Liver (tissue), 9 donors: ENCODE results near the gene CFHR3. TPM values are rescaled to one million over a fixed set of nuclear protein-coding genes. Genes with fewer than 3 reads are reported as not detected.
A peak's percentile ranks its signal among the peaks of the same experiment; 100 is the strongest.

Experiments used
- DNase-seq: peaks from one replicate; pipeline ENCODE4 v3.0.0-alpha.2; 2017; ENCODE audit warnings: low spot score
- H3K27ac ChIP-seq, 2 donors: one replicate each; pipeline ENCODE4 v1.7.0; 2013; ENCODE audit warnings: inconsistent platforms in 2 of 2, low read length in 2 of 2, control low read depth in 1 of 2, low read depth in 1 of 2, mild to moderate bottlenecking in 1 of 2
- H3K27me3 ChIP-seq, 4 donors: one replicate each; pipeline versions ENCODE4 v1.6.1 to v1.7.0; 2013; ENCODE audit warnings: low read length in 3 of 4, inconsistent platforms in 1 of 4, mild to moderate bottlenecking in 1 of 4, moderate library complexity in 1 of 4; ENCODE audit not compliant: control insufficient read depth in 4 of 4, insufficient read depth in 4 of 4
- H3K36me3 ChIP-seq, 4 donors: one replicate each; pipeline versions ENCODE4 v1.6.1 to v1.7.0; 2013; ENCODE audit warnings: low read length in 3 of 4, mild to moderate bottlenecking in 3 of 4, low read depth in 1 of 4, moderate library complexity in 1 of 4; ENCODE audit not compliant: control insufficient read depth in 4 of 4, insufficient read depth in 3 of 4
- H3K4me1 ChIP-seq, 4 donors: one replicate each; pipeline versions ENCODE4 v1.6.1 to v1.7.0; 2013; ENCODE audit warnings: low read length in 3 of 4, mild to moderate bottlenecking in 3 of 4, moderate library complexity in 1 of 4; ENCODE audit not compliant: control insufficient read depth in 4 of 4, insufficient read depth in 4 of 4
- H3K4me3 ChIP-seq, 3 donors: one replicate each; pipeline versions ENCODE4 v1.6.1 to v1.7.0; 2013; ENCODE audit warnings: low read length in 3 of 3, control low read depth in 1 of 3, low read depth in 1 of 3, mild to moderate bottlenecking in 1 of 3
- H3K9ac ChIP-seq, 2 donors: one replicate each; pipeline ENCODE4 v1.7.0; 2013; ENCODE audit warnings: low read length in 2 of 2, mild to moderate bottlenecking in 2 of 2, moderate library complexity in 2 of 2, control low read depth in 1 of 2, low read depth in 1 of 2
- H3K9me3 ChIP-seq, 4 donors: one replicate each; pipeline versions ENCODE4 v1.6.1 to v1.7.0; 2013; ENCODE audit warnings: low read length in 3 of 4; ENCODE audit not compliant: control insufficient read depth in 4 of 4
- EGR1 ChIP-seq, 2 donors: IDR thresholded peaks; 2 replicates each; pipeline ENCODE4 v1.6.1; 2016 to 2018; ENCODE audit warnings: antibody characterized with exemption in 2 of 2, low read depth in 2 of 2
- FOXA1 ChIP-seq: IDR thresholded peaks from 2 replicates; pipeline ENCODE4 v1.6.1; 2016; ENCODE audit warnings: antibody characterized with exemption
- GABPA ChIP-seq, 2 donors: IDR thresholded peaks in 1 of 2; conservative IDR thresholded peaks in 1 of 2; 2 replicates each; pipeline ENCODE4 v1.6.1; 2016; ENCODE audit warnings: antibody characterized with exemption in 2 of 2, mild to moderate bottlenecking in 1 of 2, moderate library complexity in 1 of 2
- HNF4A ChIP-seq, 2 donors: conservative IDR thresholded peaks; 2 replicates each; pipeline ENCODE4 v1.6.1; 2016; ENCODE audit warnings: antibody characterized with exemption in 2 of 2, mild to moderate bottlenecking in 2 of 2
- HNF4G ChIP-seq: IDR thresholded peaks from 2 replicates; pipeline ENCODE4 v1.6.1; 2016; ENCODE audit warnings: antibody characterized with exemption
- JUND ChIP-seq, 2 donors: IDR thresholded peaks; 2 replicates each; pipeline ENCODE4 v1.6.1; 2016; ENCODE audit warnings: antibody characterized with exemption in 2 of 2
- NR2F2 ChIP-seq: IDR thresholded peaks from 2 replicates; pipeline ENCODE4 v1.6.1; 2016; ENCODE audit warnings: antibody characterized with exemption
- RAD21 ChIP-seq, 2 donors: IDR thresholded peaks; 2 replicates each; pipeline ENCODE4 v1.6.1; 2016; ENCODE audit warnings: antibody characterized with exemption in 2 of 2, mild to moderate bottlenecking in 2 of 2
- RXRA ChIP-seq, 2 donors: IDR thresholded peaks; 2 replicates each; pipeline ENCODE4 v1.6.1; 2017 to 2018; ENCODE audit warnings: antibody characterized with exemption in 2 of 2, mild to moderate bottlenecking in 1 of 2
- SP1 ChIP-seq: IDR thresholded peaks from 2 replicates; pipeline ENCODE4 v1.6.1; 2018; ENCODE audit warnings: antibody characterized with exemption, mild to moderate bottlenecking
- TAF1 ChIP-seq: conservative IDR thresholded peaks from 2 replicates; pipeline ENCODE4 v1.6.1; 2016; ENCODE audit warnings: antibody characterized with exemption, mild to moderate bottlenecking
- YY1 ChIP-seq: IDR thresholded peaks from 2 replicates; pipeline ENCODE4 v1.6.1; 2016; ENCODE audit warnings: antibody characterized with exemption, mild to moderate bottlenecking
- WGBS: extraction: QIAGEN DNeasy Blood & Tissue Kit; methylation state at CpG from one replicate; pipeline ENCODE4 v1.1.7; 2013; 5-methylcytosine and 5-hydroxymethylcytosine counted together
- polyA plus RNA-seq, 2 donors: library from polyadenylated mRNA; stranded (reverse) in 1 of 2; unstranded in 1 of 2; fragments of 200-250 nt in 1 of 2; fragments of >200 nt in 1 of 2; fragmentation: Nextera tagmentation in 1 of 2; extraction: Ambion mirVana in 1 of 2; gene quantifications; one replicate each; pipeline versions ENCODE4 v1.2.1 to v1.2.3, GENCODE V29; 2013 to 2015
- total RNA-seq, 2 donors: library from RNA; depleted of rRNA; stranded (reverse); fragments of >200 nt; gene quantifications; one replicate each; pipeline ENCODE4 v1.2.3, GENCODE V29; 2014
- TF ChIP-seq, protein P1 (sequence below): IDR thresholded peaks from 2 replicates; pipeline ENCODE4 v1.6.1; 2016; ENCODE audit warnings: antibody characterized with exemption
- TF ChIP-seq, protein P2 (sequence below): IDR thresholded peaks from 2 replicates; pipeline ENCODE4 v1.6.1; 2016; ENCODE audit warnings: antibody characterized with exemption
- TF ChIP-seq, protein P3 (sequence below): fragments of 150-350 bp; IDR thresholded peaks from 2 replicates; pipeline ENCODE4 v1.5.1; 2017; ENCODE audit warnings: improper control_type of control experiment, low read depth, low read length; ENCODE audit not compliant: missing input control
- TF ChIP-seq, protein P4 (sequence below): IDR thresholded peaks from 2 replicates; pipeline ENCODE4 v1.6.1; 2016; ENCODE audit warnings: antibody characterized with exemption, mild to moderate bottlenecking
- donor health status: healthy.
- donor health status: healthy.
- donor health status: healthy.
- donor health status: healthy.
- donor health status: healthy.

CFHR3 gene
- total RNA-seq (100 to 1,000 TPM in 1 of 2 donors, 10 to 100 TPM in 1; 64.2 to 215 TPM), polyA plus RNA-seq (100 to 1,000 TPM in 1 of 2 donors, 10 to 100 TPM in 1; 94.2 to 393 TPM)

DNA sequence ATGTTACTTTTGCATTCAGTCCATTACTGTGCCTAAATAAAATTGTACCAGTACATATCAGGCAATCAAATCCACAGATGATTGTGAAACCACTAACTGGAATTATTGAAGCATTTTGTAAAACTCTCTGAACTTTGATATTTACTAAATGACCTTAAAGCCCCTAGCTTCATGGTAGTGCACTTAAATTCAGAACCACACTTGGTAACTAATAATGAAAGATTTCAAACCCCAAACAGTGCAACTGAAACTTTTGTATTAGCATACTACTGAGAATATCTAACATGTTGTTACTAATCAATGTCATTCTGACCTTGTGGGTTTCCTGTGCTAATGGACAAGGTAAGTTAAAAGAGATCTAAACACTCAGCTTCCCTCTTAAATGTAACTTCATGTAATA is at the start of gene CFHR3:
Gene CFHR3 (plus strand): TSS at position 238 of the 400 bp plus-strand sequence. CDS start 47 bp downstream, at position 285.
- DNase-seq: no peak
- H3K27me3 ChIP-seq: no peaks in the 10 kb centered on the region
- no peaks in the 10 kb centered on the region for H3K9me3 ChIP-seq
- peaks cover 0 to 3% (median 0%) of the 10 kb centered on the region in 4 donors for H3K4me1 ChIP-seq
- TF ChIP-seq EGR1 (IDR thresholded peaks at IDR 0.05; ENCODE audit: low read depth in 2 of 2) (no peak), HNF4G (no peak), RXRA (IDR thresholded peaks at IDR 0.05) (peak; percentile 56 to 79), GABPA (IDR thresholded peaks at IDR 0.05 in 1 of 2, conservative IDR thresholded peaks at IDR 0.05 in 1 of 2) (no peak), HNF4A (conservative IDR thresholded peaks at IDR 0.05) (peak; percentile 56 to 79), FOXA1 (no peak), JUND (IDR thresholded peaks at IDR 0.05) (peak in 1 of 2 donors; percentile 22), NR2F2 (no peak), YY1 (peak; percentile 28), SP1 (peak; percentile 52), TAF1 (peak; percentile 72), RAD21 (IDR thresholded peaks at IDR 0.05) (no peak)
- TF ChIP-seq, protein P1, sequence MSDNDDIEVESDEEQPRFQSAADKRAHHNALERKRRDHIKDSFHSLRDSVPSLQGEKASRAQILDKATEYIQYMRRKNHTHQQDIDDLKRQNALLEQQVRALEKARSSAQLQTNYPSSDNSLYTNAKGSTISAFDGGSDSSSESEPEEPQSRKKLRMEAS: no peak
- TF ChIP-seq, protein P2, sequence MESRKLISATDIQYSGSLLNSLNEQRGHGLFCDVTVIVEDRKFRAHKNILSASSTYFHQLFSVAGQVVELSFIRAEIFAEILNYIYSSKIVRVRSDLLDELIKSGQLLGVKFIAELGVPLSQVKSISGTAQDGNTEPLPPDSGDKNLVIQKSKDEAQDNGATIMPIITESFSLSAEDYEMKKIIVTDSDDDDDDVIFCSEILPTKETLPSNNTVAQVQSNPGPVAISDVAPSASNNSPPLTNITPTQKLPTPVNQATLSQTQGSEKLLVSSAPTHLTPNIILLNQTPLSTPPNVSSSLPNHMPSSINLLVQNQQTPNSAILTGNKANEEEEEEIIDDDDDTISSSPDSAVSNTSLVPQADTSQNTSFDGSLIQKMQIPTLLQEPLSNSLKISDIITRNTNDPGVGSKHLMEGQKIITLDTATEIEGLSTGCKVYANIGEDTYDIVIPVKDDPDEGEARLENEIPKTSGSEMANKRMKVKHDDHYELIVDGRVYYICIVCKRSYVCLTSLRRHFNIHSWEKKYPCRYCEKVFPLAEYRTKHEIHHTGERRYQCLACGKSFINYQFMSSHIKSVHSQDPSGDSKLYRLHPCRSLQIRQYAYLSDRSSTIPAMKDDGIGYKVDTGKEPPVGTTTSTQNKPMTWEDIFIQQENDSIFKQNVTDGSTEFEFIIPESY: no peak
- TF ChIP-seq, protein P3, sequence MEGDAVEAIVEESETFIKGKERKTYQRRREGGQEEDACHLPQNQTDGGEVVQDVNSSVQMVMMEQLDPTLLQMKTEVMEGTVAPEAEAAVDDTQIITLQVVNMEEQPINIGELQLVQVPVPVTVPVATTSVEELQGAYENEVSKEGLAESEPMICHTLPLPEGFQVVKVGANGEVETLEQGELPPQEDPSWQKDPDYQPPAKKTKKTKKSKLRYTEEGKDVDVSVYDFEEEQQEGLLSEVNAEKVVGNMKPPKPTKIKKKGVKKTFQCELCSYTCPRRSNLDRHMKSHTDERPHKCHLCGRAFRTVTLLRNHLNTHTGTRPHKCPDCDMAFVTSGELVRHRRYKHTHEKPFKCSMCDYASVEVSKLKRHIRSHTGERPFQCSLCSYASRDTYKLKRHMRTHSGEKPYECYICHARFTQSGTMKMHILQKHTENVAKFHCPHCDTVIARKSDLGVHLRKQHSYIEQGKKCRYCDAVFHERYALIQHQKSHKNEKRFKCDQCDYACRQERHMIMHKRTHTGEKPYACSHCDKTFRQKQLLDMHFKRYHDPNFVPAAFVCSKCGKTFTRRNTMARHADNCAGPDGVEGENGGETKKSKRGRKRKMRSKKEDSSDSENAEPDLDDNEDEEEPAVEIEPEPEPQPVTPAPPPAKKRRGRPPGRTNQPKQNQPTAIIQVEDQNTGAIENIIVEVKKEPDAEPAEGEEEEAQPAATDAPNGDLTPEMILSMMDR: no peak
- TF ChIP-seq, protein P4, sequence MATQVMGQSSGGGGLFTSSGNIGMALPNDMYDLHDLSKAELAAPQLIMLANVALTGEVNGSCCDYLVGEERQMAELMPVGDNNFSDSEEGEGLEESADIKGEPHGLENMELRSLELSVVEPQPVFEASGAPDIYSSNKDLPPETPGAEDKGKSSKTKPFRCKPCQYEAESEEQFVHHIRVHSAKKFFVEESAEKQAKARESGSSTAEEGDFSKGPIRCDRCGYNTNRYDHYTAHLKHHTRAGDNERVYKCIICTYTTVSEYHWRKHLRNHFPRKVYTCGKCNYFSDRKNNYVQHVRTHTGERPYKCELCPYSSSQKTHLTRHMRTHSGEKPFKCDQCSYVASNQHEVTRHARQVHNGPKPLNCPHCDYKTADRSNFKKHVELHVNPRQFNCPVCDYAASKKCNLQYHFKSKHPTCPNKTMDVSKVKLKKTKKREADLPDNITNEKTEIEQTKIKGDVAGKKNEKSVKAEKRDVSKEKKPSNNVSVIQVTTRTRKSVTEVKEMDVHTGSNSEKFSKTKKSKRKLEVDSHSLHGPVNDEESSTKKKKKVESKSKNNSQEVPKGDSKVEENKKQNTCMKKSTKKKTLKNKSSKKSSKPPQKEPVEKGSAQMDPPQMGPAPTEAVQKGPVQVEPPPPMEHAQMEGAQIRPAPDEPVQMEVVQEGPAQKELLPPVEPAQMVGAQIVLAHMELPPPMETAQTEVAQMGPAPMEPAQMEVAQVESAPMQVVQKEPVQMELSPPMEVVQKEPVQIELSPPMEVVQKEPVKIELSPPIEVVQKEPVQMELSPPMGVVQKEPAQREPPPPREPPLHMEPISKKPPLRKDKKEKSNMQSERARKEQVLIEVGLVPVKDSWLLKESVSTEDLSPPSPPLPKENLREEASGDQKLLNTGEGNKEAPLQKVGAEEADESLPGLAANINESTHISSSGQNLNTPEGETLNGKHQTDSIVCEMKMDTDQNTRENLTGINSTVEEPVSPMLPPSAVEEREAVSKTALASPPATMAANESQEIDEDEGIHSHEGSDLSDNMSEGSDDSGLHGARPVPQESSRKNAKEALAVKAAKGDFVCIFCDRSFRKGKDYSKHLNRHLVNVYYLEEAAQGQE: peak; percentile 43
- no peaks in the 10 kb centered on the region for H3K36me3 ChIP-seq
- H3K9ac ChIP-seq: peak within 1 kb of the TSS in 1 of 2 donors; percentile 96
- peak within 1 kb of the TSS; percentile 42 to 73 (median 66) for H3K4me3 ChIP-seq
- peak within 1 kb of the TSS; percentile 77 to 82 for H3K27ac ChIP-seq

DNA sequence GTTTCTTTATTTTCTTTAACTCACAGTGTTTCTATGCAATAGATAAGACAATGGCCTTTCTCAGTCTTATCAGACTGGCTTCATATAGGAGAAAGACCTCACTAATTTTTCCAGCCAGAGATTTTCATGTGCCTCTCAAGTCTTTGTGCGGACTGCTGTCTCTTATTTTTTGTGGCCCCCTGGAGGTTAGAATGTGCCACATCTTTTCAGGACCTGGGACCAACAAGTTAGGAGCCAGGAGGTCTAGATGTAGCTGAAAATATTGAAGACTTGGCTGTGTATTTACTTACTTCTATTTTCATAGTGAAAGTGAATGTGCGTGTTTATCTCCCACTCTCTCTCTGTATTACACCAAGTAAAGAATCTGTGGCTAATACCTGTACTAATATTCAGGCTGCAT is 42.1 kb upstream of the CFHR3 start:
- WGBS: 81% methylated on average over 2 of the region's 2 CpGs
- Histone ChIP-seq H3K9me3 (no peaks in the 10 kb centered on the region), H3K9ac (no peak overlapping the region), H3K36me3 (peaks cover 0 to 37% (median 25%) of the 10 kb centered on the region in 4 donors), H3K4me1 (peaks cover 2 to 23% (median 16%) of the 10 kb centered on the region in 4 donors), H3K27ac (no peak overlapping the region), H3K4me3 (no peak overlapping the region), H3K27me3 (no peaks in the 10 kb centered on the region)
- DNase-seq: no peak
- TF ChIP-seq RAD21 (IDR thresholded peaks at IDR 0.05): peak in 1 of 2 donors; percentile 17
- TF ChIP-seq, protein P1: no peak
